GOT3 (cell line): ENCODE results near the gene XPO4.
A peak's percentile ranks its signal among the peaks of the same experiment; 100 is the strongest.

ENCODE experiments used
- DNase-seq: peaks from one replicate; lab custom pipeline; 2025; ENCODE audit warnings: mixed read lengths; lab: John Stamatoyannopoulos, UW

The XPO4 gene

DNA sequence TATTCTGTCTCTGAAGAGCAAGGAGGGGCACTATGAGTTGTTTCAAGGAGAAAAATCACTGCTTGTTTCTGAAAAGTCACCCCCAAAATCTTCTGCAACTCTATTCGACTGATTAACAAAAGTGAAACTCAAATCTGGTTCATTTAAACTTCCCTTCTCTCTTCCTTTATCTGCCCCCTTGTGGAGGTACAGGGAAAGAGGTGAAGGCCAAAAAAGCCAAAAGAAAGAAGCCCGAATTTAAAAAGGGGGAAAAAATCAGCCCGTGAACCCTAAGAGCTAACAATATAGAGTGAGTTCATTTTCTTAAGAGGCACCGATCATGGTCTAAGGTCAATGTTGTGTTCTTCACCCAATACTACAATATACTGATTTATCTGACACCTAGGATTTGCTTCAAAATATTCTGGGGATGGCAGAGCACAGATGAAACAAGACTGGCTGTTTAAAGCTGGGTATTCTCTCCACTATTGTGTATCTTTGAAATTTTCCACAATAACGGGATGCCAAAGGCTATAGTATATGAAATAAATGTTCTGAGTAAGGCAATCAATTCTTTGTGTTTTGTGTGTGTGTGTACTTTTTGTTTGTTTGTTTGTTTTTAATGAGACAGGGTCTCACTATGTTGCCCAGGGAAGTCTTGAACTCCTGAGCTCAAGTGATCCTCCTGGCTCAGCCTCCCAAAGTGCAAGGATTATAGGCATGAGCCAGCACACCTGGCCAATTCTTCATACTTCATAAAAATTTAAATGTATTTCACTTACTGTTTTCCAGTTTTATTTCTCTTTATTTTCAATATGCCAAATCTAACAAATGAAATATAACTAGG, 73.8 kb downstream of the XPO4 start:
- no peak for DNase-seq

GRCh38 chr13:20826843-20827560, 75.5 kb downstream of the XPO4 start:
- no peak for DNase-seq

- no peak for DNase-seq
Observed at GRCh38 chr13:20826301-20826700, 76.2 kb downstream of the XPO4 start.

DNA sequence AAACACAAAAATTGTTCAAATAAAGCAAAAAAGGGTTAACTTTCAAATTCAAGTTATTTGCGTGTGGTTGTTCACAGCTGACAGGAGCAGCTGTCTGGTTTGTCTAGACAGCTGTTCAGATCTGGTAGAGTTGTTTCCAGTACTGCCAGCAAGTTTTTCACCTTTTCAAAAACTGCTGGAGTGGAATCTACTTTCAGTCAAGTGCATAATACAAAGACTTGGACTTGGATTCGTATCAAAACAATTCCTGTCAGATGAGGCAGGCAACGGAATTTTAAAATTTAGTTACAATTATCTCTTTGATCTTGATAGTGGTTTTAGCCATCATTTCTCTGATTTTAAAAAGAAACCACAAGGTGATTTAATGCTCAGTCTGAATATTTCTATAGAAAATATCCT, 77.1 kb downstream of the XPO4 start:
- DNase-seq = no peak

DNA sequence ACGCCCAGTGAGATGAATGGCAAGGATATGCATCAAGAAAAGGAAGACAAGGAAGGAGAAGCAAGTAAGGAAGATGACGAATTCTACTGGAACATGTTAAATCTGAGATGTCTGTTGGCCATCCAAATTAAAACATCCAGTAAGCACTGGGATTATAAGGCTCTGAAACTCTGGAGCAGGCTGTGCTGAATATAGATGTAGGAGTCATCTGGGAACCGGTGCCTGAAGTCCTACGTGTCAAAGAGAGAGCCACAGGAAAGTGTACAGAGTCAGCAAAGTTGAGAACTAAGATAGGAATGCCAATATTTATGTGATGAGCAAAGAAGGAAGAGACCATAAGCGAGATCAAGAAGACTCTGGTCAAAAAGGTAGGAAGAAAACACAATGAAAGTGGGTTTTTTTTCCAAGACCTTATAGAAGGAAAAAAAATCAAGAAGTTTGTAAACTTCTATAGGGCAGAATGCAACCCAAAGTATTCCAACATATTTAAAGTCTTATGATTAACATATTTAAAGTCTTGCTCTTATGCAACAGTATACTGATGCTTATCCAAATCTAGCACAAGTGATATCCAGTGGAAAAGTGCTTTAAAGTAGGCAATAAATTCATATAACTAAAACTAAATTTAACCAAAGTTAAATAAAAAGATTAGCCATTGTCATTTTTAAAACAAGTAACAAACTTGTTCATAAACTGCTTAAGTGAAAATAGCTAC, 77.6 kb downstream of the XPO4 start:
- no peak for DNase-seq

DNA sequence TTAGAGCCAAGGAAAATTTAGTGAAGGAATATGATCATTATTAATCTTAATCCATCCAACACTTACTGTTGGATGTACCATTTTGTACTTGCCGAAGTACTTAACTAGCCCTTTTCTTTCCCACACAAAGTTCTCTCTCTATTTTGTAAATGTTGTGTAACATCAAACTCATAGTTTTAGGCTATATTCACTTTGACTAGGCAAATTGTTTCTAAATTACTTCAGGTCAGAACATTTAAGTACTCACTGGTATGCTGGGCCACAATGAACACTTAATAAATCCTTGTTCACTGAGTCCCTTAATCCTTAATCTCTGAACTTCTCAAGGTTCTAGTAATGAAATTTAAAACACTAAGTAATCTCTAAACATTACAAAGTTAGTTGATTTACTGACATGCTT, 79.5 kb downstream of the XPO4 start:
- DNase-seq = no peak

DNA sequence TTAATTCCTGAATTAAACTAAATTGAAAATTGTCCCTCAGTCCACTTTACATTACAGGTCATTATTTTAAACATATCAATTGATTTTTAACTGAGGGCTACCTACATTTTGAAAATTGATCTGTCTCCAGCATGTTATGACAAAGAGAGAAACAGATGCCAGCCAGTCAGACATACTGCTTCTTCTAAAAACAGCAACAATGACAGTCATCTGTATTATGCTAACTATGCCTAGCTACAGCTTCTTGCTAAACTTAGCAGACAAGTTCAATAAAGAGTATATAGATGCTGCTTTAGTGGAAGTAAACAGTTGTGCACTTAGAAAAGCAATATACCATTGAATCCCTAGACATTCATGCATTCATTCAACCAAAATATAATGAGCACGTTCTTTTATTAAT, 80.1 kb downstream of the XPO4 start:
- no peak for DNase-seq

- no peak for DNase-seq
Observed at GRCh38 chr13:20819715-20820114, 82.8 kb downstream of the XPO4 start.

GRCh38 chr13:20815464-20815863, 87.1 kb downstream of the XPO4 start:
- no peak for DNase-seq

GRCh38 chr13:20814224-20814910, 88.2 kb downstream of the XPO4 start:
- DNase-seq = peak; percentile 26

GRCh38 chr13:20812890-20813289, 89.7 kb downstream of the XPO4 start:
- DNase-seq = no peak

DNA sequence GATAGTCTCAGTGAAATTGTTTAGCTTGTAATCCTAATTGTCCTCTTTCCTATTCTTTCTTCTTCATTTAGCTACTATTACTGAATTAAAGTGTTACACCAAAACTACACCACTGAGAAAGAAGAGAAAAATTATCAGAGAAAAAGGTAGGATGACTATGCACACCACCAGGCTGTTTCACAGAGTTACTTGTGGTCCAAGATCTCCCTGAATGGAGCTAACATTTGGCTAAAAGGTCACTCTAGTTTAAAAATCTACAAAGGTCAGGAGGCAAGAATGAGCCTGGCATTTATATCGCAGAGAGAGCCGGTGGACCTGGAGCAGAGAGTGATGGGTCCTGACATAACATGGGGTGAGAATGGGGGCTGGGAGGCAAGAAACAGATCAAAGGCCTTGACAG, 91.7 kb downstream of the XPO4 start:
- no peak for DNase-seq

DNA sequence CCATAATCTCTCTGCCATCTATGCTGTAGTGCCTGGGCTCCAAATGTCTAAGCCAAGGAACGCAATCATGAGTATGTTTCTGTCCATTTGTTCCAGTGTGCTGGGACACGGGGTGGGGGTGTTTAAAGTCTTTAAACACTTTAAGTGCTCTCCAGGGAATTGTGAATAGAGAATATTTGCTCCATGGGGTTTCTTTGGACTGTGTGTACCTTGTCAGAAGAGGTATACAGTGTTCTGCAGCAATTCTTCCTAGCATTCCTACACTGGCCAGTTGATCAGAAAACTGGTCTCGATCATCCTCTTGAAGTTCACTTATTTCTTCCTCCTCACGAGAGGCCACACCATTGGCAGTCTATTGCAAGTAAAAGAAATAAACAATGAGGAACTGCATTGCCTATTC, 93.7 kb downstream of the XPO4 start:
- DNase-seq = no peak

GRCh38 chr13:20803180-20803965, 99.2 kb downstream of the XPO4 start:
- DNase-seq = no peak

GRCh38 chr13:20801707-20802106, 100.8 kb downstream of the XPO4 start:
- no peak for DNase-seq

- no peak for DNase-seq
Observed at GRCh38 chr13:20799726-20800416, 102.7 kb downstream of the XPO4 start.

DNA sequence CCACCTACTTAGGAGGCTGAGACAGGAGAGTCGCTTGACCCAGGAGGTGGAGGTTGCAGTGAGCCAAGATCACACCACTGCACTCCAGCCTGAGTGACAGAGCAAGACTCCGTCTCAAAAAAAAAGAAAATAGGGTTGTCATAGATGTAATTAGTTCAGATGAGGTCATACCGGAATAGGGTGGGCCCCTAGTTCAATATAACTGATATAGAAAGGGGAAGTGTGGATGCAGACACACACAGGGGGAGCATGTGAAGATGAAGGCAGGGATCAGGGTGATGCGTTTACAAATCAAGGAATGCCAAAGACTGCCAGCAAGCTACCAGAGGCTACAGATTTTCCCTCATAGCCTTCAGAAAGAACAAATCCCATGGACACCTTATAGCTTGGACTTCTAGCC, 104.5 kb downstream of the XPO4 start:
- DNase-seq = no peak

- no peak for DNase-seq
Observed at GRCh38 chr13:20796791-20797508, 105.6 kb downstream of the XPO4 start.

DNA sequence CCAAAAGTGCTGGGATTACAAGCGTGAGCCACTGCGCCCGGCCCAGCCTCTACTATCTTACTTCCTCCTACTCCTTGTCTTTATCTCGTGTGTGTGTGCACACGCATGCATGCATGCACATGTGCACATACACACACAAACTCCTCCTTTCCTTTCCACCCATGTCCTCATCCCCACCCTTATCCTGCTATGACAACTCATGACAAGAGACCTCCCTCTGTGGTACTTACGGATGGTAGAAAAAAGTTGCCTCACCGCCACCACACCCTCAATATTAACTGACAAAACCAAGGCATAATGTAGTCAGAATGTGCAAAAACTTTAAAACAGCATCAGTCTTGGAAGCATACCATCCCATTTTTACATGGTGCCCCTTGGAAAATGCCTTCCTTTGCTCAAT, 112.9 kb downstream of the XPO4 start:
- DNase-seq = no peak

DNA sequence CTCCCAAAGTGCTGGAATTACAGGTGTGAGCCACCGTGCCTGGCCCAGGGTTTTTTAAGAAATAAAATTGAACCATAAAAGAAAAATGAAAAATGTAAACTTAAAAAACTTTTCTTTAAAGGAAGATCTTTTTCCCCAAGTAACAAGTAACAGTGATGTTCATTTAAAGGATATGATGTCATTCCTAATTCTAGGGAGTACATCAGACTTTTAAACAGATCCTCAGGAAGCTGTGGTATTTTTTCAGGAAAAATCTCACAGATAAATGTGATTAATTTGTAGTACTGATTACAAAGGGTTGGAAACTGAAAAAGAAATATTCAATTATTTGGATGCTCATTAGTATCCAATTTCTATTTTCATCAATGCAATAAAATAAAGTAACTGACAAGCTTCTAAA, 114.2 kb downstream of the XPO4 start:
- DNase-seq = no peak
